MM.1S (cell line): ENCODE data around the gene INPP4A.

Experiments used
- CTCF ChIP-seq: fragments of 300-600 bp; sonication (generic); IDR thresholded peaks from 2 replicates; pipeline ENCODE4 v1.5.1; 2016; ENCODE audit warnings: antibody characterized with exemption, low read length, mixed read lengths
- EZH2 ChIP-seq: fragments of 300-600 bp; sonication (generic); optimal IDR thresholded peaks from 2 replicates; pipeline ENCODE3; 2017; ENCODE audit warnings: low read depth, mild to moderate bottlenecking, antibody characterized with exemption, low read length, mixed read lengths

- TF ChIP-seq CTCF (no peak), EZH2 (no peak)
Measured at GRCh38 chr2:98607741-98608115, 163.1 kb downstream of the INPP4A start.
